HEK293 (cell line): ENCODE measurements around the gene PLIN5.
A peak's percentile ranks its signal among the peaks of the same experiment; 100 is the strongest.

Source experiments
- CTCF ChIA-PET: fragments of 350-600 bp; formaldehyde crosslinking; extraction: SDS; loops from one replicate; lab custom pipeline; 2021; ENCODE audit warnings: antibody characterized with exemption; lab: Yijun Ruan, JAX
- POLR2A ChIA-PET: fragments of 300-600 bp; formaldehyde crosslinking; extraction: SDS; loops from one replicate; lab custom pipeline; 2020; ENCODE audit warnings: antibody characterized with exemption, inconsistent platforms; lab: Yijun Ruan, JAX
- H3K27ac ChIP-seq: fragments of 200-500 bp; sonication (Bioruptor generic); 2 replicates; pipeline ENCODE4 v1.5.1; 2014; ENCODE audit warnings: low read depth, low read length, control low read depth, inconsistent platforms; ENCODE audit errors: extremely low read depth
- H3K36me3 ChIP-seq, 2 experiments: fragments of 200-500 bp in 1 of 2; sonication (Bioruptor generic) in 1 of 2; 1 replicate in 1 of 2; 2 replicates in 1 of 2; pipeline ENCODE4 v1.5.1; 2014 to 2017; ENCODE audit warnings: inconsistent platforms in 2 of 2, low read length in 2 of 2; ENCODE audit not compliant: control insufficient read depth in 2 of 2, insufficient read depth in 1 of 2
- H3K4me1 ChIP-seq: fragments of 200-500 bp; sonication (Bioruptor generic); 2 replicates; pipeline ENCODE4 v1.5.1; 2014; ENCODE audit warnings: mild to moderate bottlenecking, low read length, inconsistent platforms; ENCODE audit not compliant: control insufficient read depth, insufficient read depth
- H3K4me3 ChIP-seq: 2 replicates; pipeline ENCODE4 v1.5.1; 2011; ENCODE audit warnings: low read depth, mild to moderate bottlenecking, control low read depth, low read length, moderate library complexity
- H3K9me3 ChIP-seq: fragments of 200-500 bp; sonication (Bioruptor generic); 2 replicates; pipeline ENCODE4 v1.5.1; 2014; ENCODE audit warnings: low read depth, low read length, inconsistent platforms; ENCODE audit not compliant: control insufficient read depth, insufficient read depth
- IKZF3 ChIP-seq: fragments of 450-650 bp; IDR thresholded peaks from 2 replicates; pipeline ENCODE4 v1.5.0; 2018; ENCODE audit warnings: missing biosample characterization, mild to moderate bottlenecking, missing genetic modification characterization, moderate library complexity
- MZF1 ChIP-seq: fragments of 450-650 bp; formaldehyde crosslinking; IDR thresholded peaks from 2 replicates; pipeline ENCODE4 v1.5.1; 2017; ENCODE audit warnings: missing biosample characterization, missing genetic modification characterization, borderline replicate concordance
- SCRT2 ChIP-seq: fragments of 450-650 bp; formaldehyde crosslinking; IDR thresholded peaks from 2 replicates; pipeline ENCODE4 v1.5.1; 2016; ENCODE audit warnings: missing biosample characterization, missing genetic modification characterization
- ZNF623 ChIP-seq: fragments of 450-650 bp; formaldehyde crosslinking; IDR thresholded peaks from 2 replicates; pipeline ENCODE4 v1.5.1; 2016; ENCODE audit warnings: missing biosample characterization, missing genetic modification characterization
- ZNF768 ChIP-seq: fragments of 450-650 bp; formaldehyde crosslinking; IDR thresholded peaks from 2 replicates; pipeline ENCODE4 v1.5.1; 2018; ENCODE audit warnings: missing biosample characterization, mild to moderate bottlenecking, missing genetic modification characterization
- TF ChIP-seq, protein P1 (sequence below): fragments of 450-650 bp; formaldehyde crosslinking; IDR thresholded peaks from 2 replicates; pipeline ENCODE4 v1.5.1; 2016; ENCODE audit warnings: missing biosample characterization, missing genetic modification characterization
- TF ChIP-seq, protein P2 (sequence below): fragments of 450-650 bp; formaldehyde crosslinking; IDR thresholded peaks from 2 replicates; pipeline ENCODE4 v1.5.1; 2016; ENCODE audit warnings: missing biosample characterization, missing genetic modification characterization
- TF ChIP-seq, protein P3 (sequence below): fragments of 450-650 bp; formaldehyde crosslinking; IDR thresholded peaks from 2 replicates; pipeline ENCODE4 v1.5.1; 2016; ENCODE audit warnings: missing biosample characterization, missing genetic modification characterization
- TF ChIP-seq, protein P4 (sequence below): fragments of 450-650 bp; formaldehyde crosslinking; IDR thresholded peaks from 2 replicates; pipeline ENCODE4 v1.5.1; 2017; ENCODE audit warnings: missing biosample characterization, missing genetic modification characterization

PLIN5 gene

DNA sequence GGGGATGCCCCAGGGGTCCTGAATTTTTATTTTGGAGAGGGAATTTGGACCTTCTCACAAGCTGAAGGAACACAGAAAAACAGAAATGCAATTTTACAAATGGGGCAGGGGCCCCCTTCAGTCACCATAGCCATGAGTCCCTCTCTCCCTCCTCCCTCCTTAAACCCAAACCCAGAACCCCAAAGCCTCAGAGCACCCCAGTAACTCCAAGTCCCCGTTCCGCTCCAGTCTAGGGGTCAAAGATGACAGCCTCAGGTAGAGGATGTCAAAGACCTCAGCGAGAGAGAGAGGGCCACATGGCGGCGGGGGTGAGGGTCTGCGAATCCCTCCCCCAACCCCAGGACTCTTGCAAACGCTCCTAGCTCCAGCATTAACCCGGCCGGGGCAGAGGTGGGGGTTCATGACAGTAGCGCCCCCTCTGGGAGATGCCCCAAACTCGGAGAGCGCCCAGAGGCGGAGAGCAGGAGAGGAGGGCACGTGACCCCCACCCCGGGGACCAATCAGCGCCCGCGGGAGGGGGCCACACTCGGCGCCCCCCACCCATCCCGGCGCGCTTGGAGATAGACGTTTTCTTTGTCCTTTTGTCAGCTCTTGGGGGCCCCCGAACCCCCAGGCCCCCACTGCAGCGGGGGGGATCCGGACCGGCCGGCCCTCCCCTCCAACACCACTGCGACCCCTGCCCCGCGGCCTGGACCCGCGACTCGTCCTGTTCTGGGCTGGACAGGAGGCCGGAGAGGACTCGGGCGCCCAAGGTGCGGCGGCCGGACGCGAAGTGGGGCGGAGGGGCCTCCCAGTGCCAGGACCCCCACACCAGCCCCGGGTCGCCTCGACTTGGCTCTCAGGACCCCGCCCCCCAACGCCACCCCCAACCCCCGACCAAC lies 45.2 kb upstream of the PLIN5 start:
- POLR2A ChIA-PET: interaction anchor here (1.0 to 1.3 kb wide), 2 partner anchors 9 to 53 kb away, joined by 3 to 7 read pairs; no protein-coding TSS in a partner anchor
- no peak for TF ChIP-seq MZF1 (tag by site-specific recombination)
- TF ChIP-seq, protein P1, sequence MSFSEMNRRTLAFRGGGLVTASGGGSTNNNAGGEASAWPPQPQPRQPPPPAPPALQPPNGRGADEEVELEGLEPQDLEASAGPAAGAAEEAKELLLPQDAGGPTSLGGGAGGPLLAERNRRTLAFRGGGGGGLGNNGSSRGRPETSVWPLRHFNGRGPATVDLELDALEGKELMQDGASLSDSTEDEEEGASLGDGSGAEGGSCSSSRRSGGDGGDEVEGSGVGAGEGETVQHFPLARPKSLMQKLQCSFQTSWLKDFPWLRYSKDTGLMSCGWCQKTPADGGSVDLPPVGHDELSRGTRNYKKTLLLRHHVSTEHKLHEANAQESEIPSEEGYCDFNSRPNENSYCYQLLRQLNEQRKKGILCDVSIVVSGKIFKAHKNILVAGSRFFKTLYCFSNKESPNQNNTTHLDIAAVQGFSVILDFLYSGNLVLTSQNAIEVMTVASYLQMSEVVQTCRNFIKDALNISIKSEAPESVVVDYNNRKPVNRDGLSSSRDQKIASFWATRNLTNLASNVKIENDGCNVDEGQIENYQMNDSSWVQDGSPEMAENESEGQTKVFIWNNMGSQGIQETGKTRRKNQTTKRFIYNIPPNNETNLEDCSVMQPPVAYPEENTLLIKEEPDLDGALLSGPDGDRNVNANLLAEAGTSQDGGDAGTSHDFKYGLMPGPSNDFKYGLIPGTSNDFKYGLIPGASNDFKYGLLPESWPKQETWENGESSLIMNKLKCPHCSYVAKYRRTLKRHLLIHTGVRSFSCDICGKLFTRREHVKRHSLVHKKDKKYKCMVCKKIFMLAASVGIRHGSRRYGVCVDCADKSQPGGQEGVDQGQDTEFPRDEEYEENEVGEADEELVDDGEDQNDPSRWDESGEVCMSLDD (tag by site-specific recombination): peak; percentile 83
- TF ChIP-seq, protein P2, sequence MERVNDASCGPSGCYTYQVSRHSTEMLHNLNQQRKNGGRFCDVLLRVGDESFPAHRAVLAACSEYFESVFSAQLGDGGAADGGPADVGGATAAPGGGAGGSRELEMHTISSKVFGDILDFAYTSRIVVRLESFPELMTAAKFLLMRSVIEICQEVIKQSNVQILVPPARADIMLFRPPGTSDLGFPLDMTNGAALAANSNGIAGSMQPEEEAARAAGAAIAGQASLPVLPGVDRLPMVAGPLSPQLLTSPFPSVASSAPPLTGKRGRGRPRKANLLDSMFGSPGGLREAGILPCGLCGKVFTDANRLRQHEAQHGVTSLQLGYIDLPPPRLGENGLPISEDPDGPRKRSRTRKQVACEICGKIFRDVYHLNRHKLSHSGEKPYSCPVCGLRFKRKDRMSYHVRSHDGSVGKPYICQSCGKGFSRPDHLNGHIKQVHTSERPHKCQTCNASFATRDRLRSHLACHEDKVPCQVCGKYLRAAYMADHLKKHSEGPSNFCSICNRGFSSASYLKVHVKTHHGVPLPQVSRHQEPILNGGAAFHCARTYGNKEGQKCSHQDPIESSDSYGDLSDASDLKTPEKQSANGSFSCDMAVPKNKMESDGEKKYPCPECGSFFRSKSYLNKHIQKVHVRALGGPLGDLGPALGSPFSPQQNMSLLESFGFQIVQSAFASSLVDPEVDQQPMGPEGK (tag by site-specific recombination): peak; percentile 89
- peak; percentile 92 for TF ChIP-seq ZNF623 (tag by site-specific recombination)
- TF ChIP-seq, all 188 proteins: peak for 3
- CTCF ChIA-PET: interaction anchor here (0.6 to 2.9 kb wide), 3 partner anchors 12 to 56 kb away, joined by 5 to 12 read pairs (median 5); no protein-coding TSS in a partner anchor

DNA sequence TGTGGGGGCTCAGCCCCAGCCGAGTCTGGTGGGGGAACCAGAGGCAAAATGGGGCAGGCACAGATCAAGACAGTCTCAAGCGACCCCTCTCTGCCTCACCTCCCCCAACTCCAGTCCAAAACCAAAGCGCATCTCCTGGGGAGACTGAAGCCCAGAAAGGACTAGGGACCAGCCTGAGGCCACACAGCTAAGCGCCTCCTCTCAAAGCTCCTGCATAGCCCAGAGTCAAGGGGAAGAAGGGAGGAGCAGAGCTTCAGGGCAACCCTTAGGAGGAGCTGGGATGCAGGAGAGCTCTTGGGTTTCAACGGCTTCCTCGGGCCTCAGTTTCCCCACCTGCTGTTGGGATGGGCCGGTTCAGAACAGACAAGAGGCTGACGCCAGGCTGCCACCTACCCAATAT lies 44.4 kb upstream of the PLIN5 start:
- Histone ChIP-seq H3K9me3 (no peaks in the 10 kb centered on the region), H3K4me1 (peaks cover 4% of the 10 kb centered on the region), H3K27ac (no peak overlapping the region), H3K36me3 (no peaks in the 10 kb centered on the region), H3K4me3 (no peak overlapping the region)
- TF ChIP-seq, protein P3, sequence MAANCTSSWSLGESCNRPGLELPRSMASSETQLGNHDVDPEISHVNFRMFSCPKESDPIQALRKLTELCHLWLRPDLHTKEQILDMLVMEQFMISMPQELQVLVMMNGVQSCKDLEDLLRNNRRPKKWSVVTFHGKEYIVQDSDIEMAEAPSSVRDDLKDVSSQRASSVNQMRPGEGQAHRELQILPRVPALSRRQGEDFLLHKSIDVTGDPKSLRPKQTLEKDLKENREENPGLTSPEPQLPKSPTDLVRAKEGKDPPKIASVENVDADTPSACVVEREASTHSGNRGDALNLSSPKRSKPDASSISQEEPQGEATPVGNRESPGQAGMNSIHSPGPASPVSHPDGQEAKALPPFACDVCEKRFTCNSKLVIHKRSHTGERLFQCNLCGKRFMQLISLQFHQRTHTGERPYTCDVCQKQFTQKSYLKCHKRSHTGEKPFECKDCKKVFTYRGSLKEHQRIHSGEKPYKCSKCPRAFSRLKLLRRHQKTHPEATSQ (tag by site-specific recombination): no peak
- TF ChIP-seq SCRT2 (tag by site-specific recombination) (no peak), ZNF768 (tag by site-specific recombination) (peak; percentile 44; the same call in 1 of the 2 replicates), IKZF3 (0 out of 2 replicates have a peak, but pooled peaks have one; percentile 45)
- TF ChIP-seq, protein P4, sequence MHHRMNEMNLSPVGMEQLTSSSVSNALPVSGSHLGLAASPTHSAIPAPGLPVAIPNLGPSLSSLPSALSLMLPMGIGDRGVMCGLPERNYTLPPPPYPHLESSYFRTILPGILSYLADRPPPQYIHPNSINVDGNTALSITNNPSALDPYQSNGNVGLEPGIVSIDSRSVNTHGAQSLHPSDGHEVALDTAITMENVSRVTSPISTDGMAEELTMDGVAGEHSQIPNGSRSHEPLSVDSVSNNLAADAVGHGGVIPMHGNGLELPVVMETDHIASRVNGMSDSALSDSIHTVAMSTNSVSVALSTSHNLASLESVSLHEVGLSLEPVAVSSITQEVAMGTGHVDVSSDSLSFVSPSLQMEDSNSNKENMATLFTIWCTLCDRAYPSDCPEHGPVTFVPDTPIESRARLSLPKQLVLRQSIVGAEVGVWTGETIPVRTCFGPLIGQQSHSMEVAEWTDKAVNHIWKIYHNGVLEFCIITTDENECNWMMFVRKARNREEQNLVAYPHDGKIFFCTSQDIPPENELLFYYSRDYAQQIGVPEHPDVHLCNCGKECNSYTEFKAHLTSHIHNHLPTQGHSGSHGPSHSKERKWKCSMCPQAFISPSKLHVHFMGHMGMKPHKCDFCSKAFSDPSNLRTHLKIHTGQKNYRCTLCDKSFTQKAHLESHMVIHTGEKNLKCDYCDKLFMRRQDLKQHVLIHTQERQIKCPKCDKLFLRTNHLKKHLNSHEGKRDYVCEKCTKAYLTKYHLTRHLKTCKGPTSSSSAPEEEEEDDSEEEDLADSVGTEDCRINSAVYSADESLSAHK (tag by site-specific recombination): peak; percentile 40; the same call in 1 of the 2 replicates
- ChIA-PET CTCF (interaction anchor here (0.6 to 2.9 kb wide), 3 partner anchors 12 to 212 kb away, joined by 3 to 12 read pairs (median 4); partner anchors contain the start of gene FEM1A), POLR2A (no interaction called here)

More for the DNA sequence above, 45.2 kb upstream of the PLIN5 start:
- Histone ChIP-seq H3K36me3 (no peaks in the 10 kb centered on the region), H3K9me3 (no peaks in the 10 kb centered on the region), H3K4me3 (no peak overlapping the region; the same call in 1 of the 2 replicates), H3K4me1 (no peaks in the 10 kb centered on the region; the same call in 1 of the 2 replicates), H3K27ac (no peak overlapping the region)
